Measurements from ENCODE around the gene GPATCH2.

DNA sequence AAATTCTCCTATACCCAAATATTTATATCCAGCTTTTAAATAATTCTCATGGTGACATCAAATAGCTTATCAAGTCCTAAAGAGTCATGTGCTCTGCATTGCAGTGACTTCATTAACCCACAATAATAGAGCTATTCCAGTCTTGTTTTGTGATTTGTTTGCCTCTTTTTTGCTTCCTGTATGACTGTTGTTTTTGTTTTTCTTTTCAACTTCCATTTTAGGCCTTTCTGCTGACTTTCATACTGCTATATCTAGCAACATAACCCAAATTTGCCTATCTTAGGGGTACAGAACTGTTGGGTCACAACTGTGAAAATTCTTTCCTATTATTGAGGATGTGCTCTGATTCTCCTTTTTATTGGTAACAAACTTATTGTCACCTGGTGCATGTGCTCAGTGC is 30.5 kb upstream of the GPATCH2 start:
- TF ChIP-seq, protein P1, sequence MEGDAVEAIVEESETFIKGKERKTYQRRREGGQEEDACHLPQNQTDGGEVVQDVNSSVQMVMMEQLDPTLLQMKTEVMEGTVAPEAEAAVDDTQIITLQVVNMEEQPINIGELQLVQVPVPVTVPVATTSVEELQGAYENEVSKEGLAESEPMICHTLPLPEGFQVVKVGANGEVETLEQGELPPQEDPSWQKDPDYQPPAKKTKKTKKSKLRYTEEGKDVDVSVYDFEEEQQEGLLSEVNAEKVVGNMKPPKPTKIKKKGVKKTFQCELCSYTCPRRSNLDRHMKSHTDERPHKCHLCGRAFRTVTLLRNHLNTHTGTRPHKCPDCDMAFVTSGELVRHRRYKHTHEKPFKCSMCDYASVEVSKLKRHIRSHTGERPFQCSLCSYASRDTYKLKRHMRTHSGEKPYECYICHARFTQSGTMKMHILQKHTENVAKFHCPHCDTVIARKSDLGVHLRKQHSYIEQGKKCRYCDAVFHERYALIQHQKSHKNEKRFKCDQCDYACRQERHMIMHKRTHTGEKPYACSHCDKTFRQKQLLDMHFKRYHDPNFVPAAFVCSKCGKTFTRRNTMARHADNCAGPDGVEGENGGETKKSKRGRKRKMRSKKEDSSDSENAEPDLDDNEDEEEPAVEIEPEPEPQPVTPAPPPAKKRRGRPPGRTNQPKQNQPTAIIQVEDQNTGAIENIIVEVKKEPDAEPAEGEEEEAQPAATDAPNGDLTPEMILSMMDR (conservative IDR thresholded peaks at IDR 0.05), result no peak
- TF ChIP-seq ZFX (IDR thresholded peaks at IDR 0.05), result no peak

All from C4-2B (cell line).